GM19238 (cell line): ENCODE measurements around the gene LTBP1.

Experiments
- DNase-seq: peaks from one replicate; pipeline ENCODE4 v3.0.0; 2011; ENCODE audit warnings: low spot score; ENCODE audit not compliant: insufficient read length

The LTBP1 gene

DNA sequence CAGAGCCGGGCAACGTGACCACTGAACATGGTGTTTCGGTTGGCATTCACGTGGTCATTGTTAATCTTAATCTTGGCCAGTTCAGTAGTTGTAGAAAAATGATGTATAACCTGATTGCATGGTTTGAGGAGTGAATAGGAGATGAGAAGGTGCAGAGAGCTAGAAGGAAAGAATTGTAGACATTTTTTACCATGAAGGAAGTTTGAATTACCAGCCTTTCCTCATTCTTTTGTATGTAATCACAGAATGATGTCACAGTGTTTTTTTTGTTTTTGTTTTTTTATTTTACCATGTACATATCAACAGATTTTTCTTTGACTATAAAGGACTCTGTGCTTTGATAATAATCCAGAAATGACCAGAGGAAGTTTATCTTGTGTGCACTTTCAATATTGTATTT lies 126.3 kb downstream of the LTBP1 start:
- DNase-seq = no peak

DNA sequence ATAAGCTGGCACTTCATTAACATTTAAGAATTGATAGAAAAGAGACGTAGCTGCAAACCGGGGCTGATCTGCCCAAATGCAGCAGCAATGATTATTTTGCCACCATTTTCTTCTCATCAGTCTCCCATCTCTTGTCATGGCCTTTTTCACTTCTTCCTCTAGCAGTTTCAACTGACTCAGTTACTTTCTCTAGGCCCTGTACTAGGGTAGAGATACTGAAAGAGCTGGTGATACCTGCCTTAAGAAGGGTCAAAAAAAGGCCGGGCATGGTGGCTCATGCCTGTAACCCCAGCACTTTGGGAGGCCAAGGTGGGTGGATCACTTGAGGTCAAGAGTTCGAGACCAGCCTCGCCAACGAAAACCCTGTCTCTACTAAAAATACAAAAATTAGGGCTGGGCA lies 127.4 kb downstream of the LTBP1 start:
- DNase-seq = no peak

DNA sequence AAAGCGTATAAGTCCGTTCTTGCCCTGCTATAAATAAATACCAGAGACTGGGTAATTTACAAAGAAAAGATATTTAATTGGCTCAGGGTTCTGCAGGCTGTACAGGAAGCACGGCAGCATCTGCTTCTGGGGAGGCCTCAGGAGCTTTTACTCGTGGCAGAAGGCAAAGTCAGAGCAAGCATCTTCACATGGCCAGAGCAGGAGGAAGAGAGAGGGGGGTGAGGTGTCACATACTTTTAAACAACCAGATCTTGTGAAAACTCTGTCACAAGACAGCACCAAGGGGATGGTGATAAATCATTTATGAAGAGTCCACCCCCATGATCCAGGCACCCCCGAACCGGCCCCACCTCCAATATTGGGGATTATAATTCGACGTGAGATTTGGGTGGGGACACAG lies 130.6 kb downstream of the LTBP1 start:
- DNase-seq = no peak

DNA sequence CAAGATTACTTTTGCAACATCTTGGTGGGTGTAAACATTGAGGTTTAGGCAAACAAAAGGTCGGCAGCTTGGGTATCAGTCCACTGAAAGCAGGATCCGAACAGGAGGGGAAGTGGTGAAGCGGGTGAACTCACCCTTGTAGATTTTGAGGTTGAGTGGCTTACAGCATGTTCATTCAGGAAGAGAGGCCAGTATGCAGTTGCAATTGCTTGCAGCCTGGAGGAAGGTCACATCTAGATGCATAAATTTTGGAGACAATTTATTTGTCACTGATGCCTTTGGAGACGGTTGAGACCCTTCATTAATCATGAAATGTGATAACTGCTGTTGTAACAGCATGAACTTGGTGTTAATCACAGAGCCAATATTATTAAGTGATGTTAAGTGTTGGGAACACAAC lies 131.1 kb downstream of the LTBP1 start:
- no peak for DNase-seq

DNA sequence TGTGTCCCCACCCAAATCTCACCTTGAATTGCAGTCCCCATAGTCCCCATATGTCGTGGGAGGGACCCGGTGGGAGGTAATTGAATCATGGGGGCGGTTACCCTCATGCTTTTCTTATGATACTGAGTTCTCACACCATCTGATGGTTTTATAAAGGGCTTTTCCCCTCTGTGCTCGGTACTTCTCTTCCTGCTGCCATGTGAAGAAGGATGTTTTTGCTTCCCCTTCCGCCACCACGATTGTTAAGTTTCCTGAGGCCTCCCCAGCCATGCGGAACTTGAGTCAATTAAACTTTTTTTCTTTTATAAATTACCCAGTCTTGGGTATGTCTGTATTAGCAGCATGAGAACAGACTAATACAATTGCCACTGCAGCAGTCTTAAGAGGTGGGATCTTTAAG lies 134.9 kb downstream of the LTBP1 start:
- DNase-seq = no peak

DNA sequence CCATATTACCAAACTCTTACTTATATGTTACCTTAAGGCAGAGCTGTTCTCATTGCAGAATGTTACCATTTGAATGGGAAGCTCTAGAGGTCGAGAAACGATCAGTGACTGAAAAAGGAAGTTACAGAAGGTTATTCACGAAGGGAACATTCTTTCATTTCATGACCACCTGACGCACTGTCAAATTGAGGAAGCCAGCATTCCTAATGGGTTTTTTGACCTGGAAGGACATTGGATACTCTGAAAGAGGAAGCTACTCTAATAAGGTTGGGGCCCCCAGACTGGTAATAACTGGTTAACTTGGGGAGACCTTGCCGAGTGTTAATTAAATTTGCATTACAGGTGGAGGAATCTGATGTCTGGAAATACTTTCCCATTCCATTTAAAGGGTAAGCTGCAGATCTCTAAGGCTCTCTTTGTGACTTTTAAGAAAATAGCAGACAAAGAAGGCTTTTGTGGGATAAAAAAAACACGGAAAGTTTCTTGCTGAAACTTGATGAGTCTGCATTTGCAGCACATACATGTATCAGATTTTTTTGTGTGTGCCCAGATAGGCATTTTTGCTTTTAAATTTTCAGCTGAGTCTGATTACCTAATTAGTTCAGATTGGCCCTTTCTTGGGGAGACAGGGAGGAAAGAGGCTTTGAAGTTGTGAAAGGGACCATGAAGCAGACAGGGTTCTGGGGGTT lies 137.1 kb downstream of the LTBP1 start:
- DNase-seq = no peak

DNA sequence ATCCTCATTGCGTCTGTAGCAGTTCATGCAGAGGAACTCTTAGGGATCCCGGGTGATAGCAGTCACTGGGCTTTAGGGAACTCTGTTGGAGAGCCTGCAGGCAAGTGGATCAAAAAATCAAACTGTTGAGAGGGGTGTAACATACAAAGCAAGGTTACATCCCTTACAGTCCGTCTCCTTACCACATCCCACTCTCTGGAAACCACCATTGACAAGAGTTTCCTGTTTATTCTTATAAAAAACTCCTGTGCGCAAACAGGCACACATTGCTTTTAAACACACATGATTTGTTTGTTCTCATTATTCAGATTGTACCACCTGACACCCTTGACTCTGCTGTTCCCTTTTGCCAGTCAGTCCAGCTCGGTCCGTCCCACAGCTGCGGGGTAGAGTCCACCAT lies 137.7 kb downstream of the LTBP1 start:
- DNase-seq = no peak

DNA sequence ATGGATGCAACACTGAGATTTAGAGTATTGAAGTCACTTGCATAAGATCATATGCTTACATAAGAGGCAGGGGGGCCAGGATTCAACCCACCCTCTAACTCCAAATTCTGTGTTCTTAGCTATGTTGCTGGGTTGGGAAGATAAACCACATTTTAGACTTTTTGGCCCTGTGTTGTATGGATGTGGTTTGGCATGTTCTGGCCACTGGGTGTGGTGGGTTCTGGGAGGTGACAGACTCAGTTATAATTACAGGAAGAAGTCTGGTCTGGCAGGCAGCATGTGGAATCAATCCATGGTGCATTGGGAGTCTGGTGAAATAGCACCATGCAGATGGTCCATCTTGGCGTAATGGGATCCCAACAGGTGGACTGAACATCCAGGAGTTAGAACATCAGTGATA lies 138.9 kb downstream of the LTBP1 start:
- no peak for DNase-seq

DNA sequence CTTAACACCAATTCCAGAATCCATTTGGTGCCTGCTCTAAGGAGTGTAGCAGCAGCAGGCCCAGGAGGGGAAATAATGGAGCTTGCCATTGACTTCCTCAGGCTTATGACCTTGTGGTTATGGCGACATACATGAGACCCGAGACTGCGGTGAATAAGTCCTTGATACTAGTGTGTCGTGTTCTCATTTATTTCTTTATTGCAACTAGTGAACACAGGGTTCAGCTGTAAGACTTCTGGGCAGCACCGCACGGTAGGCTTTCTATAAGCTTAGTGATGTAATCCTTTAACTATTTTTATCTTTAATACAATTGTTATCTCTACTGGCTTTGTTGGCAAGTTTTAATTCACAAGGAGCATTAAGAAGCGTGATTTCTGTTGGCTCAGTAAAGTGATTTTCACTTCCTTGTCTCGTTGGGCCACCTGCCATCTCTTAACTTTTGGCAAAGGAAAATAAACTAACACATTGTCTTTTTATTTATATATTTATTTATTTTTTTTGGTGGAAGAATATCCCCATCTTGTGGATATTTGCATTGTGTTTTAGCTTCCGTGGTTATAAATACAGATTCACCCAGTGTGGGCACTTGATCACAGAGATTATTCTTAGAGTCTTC lies 139.8 kb downstream of the LTBP1 start:
- no peak for DNase-seq

DNA sequence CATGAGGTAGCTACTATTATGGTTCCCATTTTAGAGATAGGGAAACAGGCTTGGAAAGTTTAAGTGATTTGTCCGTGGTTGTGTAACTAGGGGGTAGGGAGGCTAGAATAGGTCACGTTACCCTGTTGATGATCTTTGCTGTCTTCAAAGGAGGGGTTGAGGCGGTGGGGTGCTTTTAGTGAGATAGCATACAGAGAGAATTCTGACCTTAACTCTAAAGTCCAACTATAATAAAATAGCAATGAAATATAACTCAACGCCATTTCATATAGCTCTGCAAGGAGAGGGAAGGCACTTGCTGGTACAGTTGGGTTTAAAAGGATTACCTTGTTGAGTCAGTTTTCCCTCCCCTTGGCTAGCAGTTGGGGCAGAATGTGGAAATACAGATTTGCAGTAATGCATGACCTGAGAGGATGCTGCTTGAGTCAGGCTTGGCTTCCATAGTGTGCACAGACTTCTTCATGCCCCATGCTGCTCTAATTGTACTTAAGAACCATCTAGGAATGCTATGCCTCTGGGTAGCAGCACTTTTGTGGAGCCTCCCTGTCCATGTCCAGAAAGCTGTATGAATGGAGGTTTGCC lies 143.9 kb downstream of the LTBP1 start:
- no peak for DNase-seq

DNA sequence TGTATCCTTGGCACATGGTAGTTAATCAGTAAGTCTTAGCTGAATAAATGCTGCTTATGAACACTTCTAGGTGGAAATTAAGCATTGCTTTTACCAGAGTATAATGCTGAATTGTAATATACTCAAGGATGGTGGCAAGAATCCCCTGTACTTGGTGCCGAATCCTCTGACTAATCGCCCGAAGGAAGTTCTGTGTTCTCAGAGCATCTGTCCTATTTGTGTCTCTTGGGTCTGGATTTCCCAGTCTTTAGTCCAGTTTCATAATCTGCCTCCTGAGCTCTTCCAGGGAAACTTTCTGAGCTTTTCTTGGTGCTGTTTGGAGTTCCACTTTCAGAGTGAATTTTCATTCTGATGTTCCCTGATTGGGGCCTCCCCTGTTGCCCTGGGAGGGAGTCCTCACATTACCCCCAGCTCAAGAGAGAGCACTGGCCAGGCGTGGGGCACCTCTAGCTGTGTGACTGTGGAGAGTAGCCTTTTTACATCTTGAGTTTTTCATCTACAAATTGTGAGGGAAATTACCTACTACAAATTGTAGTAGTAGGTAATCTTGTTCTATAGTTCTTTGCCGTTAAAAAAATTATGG lies 144.9 kb downstream of the LTBP1 start:
- DNase-seq = no peak

DNA sequence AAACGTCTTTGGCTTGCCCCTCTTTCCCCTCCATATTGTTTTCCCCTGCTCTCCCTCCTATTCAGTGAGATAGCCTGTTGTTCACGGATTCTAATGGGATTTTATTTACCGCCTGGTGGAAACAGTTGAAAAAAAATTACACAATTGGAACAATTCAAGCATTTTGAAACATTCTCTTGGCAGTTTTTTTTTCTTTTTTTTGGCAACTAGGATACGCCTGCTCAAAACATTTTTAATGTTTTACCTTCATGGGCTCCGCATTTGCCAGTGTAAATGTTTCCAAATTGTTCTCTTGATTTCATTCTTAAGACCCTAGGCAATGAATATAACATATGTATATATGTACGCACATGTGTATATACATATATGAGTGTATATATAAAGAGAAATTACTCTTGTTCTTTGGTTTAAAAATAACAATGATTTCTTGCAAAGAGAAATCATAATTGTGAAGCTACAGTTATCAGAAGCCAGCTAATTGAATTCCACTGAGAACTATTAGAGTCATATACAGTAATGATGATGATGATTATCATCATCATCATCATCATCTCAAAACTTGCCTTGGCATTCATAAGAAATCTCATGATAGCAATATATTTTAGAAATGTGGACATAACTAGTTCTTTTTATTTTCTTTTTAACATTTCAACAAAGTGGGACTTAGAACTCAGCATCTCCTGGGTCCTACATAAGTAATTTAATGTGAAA lies 146.7 kb downstream of the LTBP1 start:
- no peak for DNase-seq

DNA sequence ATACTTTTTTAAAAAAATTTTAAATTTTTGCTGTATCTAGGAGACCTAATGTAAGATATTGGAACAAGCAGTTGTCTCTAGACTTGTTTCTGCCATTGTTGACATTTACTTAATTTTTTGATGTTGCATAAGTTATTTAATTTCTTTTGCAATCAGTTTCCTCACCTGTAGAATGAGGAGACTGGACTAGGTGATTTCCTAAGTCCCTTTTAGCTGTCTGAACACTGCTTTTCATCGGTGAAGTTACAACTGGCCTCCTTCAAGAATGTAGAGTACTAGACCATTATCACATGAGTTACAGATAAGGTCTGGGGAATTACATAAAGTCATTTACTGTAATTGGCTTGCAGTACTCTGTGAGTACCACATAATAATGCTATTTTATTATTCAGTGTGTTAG lies 147.6 kb downstream of the LTBP1 start:
- DNase-seq = no peak

DNA sequence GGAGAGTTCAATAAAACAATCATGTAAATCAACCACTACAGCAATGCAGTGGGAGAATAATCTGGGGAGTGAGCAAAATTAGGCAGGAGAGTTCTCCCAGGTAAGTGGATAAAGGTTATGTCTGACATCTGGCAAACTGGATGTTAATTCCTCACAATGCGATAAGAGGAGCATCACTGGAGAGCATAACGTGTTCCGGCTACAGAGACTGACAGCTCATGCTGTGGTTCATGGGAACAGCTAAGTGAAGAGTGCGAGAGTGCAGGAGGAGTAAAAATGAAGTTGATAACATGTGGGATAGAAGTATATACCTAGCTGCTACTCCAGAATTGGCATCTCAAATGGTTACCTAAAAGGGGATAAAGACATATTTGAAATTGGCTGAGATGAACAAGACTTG lies 153.2 kb downstream of the LTBP1 start:
- no peak for DNase-seq

DNA sequence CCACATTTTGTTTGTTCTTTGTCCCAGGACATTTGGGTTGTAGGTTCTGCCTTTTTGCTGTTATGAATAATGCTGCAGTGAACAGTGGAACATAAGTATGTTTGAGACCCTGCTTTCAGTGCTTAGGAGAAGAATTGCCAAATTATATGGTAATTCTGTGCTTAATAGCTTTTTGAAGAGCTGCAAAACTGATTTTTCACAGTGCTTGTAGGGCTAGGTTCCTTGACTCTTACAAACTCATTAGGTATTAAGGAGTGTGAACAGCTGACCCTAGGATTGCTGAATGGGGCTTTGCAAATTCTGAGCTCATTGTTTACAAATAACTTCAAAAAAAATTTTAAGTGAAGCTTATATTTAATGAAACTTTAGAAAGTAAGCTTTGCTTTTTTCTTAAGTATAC lies 154.2 kb downstream of the LTBP1 start:
- no peak for DNase-seq

DNA sequence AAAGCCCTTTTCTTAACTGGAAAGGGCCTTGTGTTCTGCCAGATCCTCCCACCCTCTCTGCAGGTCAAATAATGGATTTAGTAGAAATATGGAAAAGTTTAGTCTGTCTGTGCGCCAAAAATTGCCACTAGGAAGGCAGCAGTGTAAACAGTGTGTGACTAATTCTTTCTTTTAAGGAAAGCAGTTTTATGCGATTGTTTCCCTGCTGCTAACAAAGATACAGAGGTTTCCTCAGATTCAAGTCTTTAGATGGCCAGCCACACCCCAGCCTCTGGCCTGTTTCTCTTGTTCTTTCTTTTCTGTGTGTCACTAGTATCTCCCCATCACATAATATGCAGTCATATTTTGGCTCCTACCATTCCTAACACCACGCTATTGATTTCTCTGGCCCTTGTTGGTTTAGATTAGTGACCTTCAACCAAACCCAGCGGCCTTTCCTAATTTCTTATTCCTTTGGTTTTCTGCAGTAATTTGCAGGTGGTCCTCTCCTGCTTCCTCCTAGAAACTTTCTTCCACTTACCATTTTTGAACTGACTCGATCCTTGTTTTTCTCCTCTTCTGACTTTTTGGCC lies 157.4 kb downstream of the LTBP1 start:
- DNase-seq = no peak

DNA sequence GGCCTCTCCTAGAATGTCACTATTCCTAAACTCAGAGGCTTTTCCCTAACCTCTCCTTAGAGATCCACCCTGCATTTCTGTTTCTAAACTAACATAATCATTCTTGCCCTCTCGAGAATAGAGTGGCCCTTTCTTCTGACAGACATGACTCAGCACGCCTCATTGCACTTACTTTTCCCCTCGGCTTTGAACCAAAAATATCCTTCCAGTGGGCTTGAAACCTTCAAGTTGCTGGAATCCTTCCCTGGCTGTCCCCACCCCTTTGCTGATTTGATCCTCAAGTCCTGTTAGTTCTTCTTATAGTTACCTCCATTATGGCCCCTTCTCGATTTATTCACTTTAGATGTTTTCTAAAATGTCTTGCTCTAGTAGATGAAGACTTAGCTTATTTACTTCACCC lies 158.0 kb downstream of the LTBP1 start:
- DNase-seq = no peak

DNA sequence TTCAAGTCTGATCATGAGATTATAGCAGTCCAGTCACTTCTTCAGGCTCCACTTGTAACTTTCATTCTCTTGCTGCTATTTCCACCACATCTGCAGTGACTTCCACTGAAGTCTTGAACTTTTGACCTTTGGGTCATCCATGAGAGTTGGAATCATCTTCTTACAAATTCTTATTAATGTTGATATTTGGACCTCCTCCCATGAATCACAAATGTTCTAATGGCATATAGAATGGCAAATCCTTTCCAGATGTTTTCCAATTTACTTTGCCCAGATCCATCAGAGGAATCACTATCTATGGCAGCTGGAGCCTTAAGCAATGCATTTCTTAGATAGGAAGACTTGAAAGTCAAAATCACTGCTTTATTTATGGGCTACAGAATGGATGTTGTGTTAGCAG lies 159.4 kb downstream of the LTBP1 start:
- DNase-seq = no peak

DNA sequence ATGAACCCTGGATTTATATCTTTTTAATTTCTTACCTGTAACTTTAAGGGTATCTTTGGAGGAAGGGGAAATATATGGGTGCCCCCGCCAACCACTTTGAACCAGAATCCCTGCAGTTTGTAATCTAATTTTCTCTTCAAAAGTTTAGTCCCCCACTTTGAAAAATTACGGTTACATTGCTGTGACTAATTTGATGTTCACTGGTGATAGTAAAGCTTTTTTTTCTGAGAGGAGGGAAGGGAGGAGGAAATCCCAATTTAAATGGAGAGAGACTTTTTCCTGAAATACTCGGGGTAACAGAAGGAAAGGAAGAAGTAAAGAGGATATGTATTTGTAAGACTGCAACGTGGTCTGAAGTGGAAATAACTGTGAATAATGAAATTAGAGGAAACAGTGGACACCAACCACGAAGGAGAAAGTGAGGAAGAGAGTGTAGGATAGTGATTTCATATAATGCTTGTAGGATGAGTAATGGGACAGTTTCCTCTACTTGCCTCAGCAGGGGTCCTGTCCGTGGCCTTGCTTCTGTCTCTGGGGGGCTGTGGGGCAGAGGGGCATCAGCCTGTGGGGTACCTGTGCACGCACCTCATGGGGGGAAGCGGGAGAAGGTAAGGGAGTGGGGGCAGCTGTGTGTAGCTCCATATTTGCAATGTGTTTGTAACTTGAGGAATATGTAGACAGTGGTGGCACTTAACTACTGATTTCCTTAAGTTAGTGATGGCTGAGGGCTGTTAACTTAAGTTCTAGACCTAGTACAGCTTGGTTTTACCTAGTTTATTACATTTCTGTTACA lies 161.1 kb downstream of the LTBP1 start:
- DNase-seq = no peak

DNA sequence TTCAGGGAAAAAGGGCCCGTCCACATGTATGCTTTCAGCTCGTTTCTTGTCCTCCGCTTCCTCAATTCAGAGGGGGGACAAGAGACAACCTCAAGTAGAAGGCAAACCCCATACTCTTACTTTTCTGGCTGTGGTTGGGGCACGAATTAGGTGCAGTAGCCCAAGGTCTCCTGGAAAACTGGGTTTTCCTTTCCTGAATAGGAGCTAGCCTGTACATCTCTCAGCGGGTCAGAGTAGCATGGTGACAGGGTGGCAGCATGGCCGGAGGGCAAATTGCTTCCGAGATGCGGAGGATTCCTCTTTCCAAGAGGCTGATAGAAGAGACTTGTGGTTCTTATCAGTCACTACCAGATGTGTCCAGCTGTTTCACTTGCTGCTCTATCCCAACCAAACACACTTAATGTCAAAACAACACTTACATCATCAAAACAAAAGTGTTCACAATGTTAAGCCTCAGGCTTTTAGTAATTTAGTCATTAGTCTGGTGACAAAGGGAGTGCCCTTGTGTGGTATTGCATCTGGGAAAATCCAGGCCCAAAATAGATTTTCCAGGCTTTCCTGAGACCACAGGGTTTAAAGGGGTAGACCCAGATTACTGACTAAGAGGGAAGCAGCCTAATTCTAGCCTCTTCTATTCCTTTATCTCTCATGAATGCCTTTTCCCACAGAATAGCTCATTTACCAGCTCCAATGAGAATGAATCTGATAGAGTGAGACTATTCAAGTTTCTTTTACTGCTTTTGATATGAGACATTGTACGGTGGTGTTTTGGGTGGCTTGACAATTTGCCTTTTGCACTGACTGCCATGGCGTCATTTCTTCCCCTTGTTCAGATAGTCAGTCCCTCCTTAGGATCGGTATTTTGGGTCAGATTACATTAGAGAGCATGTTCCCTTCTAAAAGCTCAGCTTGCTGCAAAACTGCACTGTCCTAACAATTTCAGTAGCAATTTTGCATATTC lies 162.0 kb downstream of the LTBP1 start:
- no peak for DNase-seq
